ENCODE results near the gene CHKB. TPM values are rescaled to one million over a fixed set of nuclear protein-coding genes. Genes with fewer than 3 reads are reported as not detected.

The CHKB gene
- total RNA-seq, 4 donors from 2014 or later = 13.5 to 75.6 (median 55.2) TPM

- H3K27ac ChIP-seq = no peak overlapping the region
- intact Hi-C loops (cut with DNase I; ENCODE audit: low total_unique reads) = no loop called here
Observed at GRCh38 chr22:50576806-50577696, 5.6 kb downstream of the CHKB start.

DNA sequence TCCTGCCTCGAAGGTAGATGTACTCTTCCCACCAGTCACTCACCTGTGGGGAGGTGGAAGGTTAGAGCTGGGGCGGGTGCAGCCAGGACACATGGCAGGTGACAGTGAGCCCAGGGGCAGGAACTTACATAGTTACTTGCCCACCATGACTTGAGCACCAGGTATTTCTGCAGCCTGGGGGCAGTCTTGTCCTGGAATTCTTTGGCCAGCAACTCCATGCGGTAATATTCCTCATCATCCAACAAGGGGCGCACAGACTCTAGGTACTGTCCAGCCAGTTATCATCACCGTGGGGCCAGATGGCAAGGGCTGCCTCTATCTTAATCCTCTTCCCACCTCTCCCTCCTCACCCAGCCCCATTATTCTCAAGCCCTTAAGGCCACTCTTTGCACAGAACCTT is 6.6 kb downstream of the CHKB start:
- intact Hi-C loops (cut with DNase I; ENCODE audit: low total_unique reads) = no loop called here
- Histone ChIP-seq H3K4me1 (peaks cover 0 to under 1% of the 10 kb centered on the region in 2 donors), H3K27ac (no peak overlapping the region), H3K4me3 (no peak overlapping the region), H3K27me3 (no peaks in the 10 kb centered on the region), H3K9me3 (no peaks in the 10 kb centered on the region), H3K36me3 (no peaks in the 10 kb centered on the region)
- TF ChIP-seq POLR2A (IDR thresholded peaks at IDR 0.05) (no peak), CTCF (IDR thresholded peaks at IDR 0.05) (no peak)
- no peak for DNase-seq

More at GRCh38 chr22:50576806-50577696, 5.6 kb downstream of the CHKB start:
- no peak for DNase-seq
- peaks cover 3 to 4% of the 10 kb centered on the region in 2 donors for H3K4me1 ChIP-seq
- no peak overlapping the region for H3K4me3 ChIP-seq
- no peak for TF ChIP-seq CTCF (IDR thresholded peaks at IDR 0.05)
- no peaks in the 10 kb centered on the region for H3K9me3 ChIP-seq
- no peaks in the 10 kb centered on the region for H3K36me3 ChIP-seq
- H3K27me3 ChIP-seq = no peaks in the 10 kb centered on the region

GRCh38 chr22:50575426-50575941 is 7.2 kb downstream of the CHKB start:
- H3K4me3 ChIP-seq = no peak overlapping the region
- intact Hi-C loops (cut with DNase I; ENCODE audit: low total_unique reads) = no loop called here
- no peaks in the 10 kb centered on the region for H3K9me3 ChIP-seq
- no peaks in the 10 kb centered on the region for H3K27me3 ChIP-seq
- no peaks in the 10 kb centered on the region for H3K36me3 ChIP-seq
- H3K27ac ChIP-seq = no peak overlapping the region
- no peak for DNase-seq
- TF ChIP-seq CTCF (IDR thresholded peaks at IDR 0.05) (no peak), POLR2A (IDR thresholded peaks at IDR 0.05) (no peak)
- no peaks in the 10 kb centered on the region for H3K4me1 ChIP-seq

- Histone ChIP-seq H3K27ac (no peak overlapping the region), H3K4me3 (no peak overlapping the region), H3K36me3 (no peaks in the 10 kb centered on the region), H3K27me3 (no peaks in the 10 kb centered on the region), H3K4me1 (no peaks in the 10 kb centered on the region), H3K9me3 (no peaks in the 10 kb centered on the region)
- no peak for DNase-seq
- intact Hi-C loops (cut with DNase I; ENCODE audit: low total_unique reads) = no loop called here
- TF ChIP-seq CTCF (IDR thresholded peaks at IDR 0.05) = no peak
- TF ChIP-seq POLR2A (IDR thresholded peaks at IDR 0.05) = no peak
Observed at GRCh38 chr22:50574383-50574755, 8.3 kb downstream of the CHKB start.
